GM12865 (cell line): ENCODE data around the gene PCDHA10.

Experiments used
- DNase-seq: peaks from one replicate; pipeline ENCODE4 v3.0.0; 2010; ENCODE audit warnings: low read depth
- H3K4me3 ChIP-seq: 2 replicates; pipeline ENCODE4 v1.5.1; 2011; ENCODE audit warnings: mild to moderate bottlenecking, low read depth, low read length, control low read depth
- TF ChIP-seq, protein P1 (sequence below): IDR thresholded peaks from 2 replicates; pipeline ENCODE4 v1.5.1; 2011; ENCODE audit warnings: low read length, control low read depth, low read depth, inconsistent platforms; ENCODE audit not compliant: insufficient read depth; ENCODE audit errors: missing control alignments

PCDHA10 gene

DNA sequence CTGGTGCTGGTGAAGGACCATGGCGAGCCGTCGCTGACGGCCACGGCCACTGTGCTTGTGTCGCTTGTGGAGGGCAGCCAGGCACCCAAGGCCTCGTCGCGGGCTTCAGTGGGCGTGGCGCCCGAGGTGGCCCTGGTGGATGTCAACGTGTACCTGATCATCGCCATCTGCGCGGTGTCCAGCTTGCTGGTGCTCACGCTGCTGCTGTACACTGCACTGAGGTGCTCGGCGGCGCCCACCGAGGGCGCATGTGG lies 2.2 kb downstream of the PCDHA10 start:
- TF ChIP-seq, protein P1, sequence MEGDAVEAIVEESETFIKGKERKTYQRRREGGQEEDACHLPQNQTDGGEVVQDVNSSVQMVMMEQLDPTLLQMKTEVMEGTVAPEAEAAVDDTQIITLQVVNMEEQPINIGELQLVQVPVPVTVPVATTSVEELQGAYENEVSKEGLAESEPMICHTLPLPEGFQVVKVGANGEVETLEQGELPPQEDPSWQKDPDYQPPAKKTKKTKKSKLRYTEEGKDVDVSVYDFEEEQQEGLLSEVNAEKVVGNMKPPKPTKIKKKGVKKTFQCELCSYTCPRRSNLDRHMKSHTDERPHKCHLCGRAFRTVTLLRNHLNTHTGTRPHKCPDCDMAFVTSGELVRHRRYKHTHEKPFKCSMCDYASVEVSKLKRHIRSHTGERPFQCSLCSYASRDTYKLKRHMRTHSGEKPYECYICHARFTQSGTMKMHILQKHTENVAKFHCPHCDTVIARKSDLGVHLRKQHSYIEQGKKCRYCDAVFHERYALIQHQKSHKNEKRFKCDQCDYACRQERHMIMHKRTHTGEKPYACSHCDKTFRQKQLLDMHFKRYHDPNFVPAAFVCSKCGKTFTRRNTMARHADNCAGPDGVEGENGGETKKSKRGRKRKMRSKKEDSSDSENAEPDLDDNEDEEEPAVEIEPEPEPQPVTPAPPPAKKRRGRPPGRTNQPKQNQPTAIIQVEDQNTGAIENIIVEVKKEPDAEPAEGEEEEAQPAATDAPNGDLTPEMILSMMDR, result no peak

DNA sequence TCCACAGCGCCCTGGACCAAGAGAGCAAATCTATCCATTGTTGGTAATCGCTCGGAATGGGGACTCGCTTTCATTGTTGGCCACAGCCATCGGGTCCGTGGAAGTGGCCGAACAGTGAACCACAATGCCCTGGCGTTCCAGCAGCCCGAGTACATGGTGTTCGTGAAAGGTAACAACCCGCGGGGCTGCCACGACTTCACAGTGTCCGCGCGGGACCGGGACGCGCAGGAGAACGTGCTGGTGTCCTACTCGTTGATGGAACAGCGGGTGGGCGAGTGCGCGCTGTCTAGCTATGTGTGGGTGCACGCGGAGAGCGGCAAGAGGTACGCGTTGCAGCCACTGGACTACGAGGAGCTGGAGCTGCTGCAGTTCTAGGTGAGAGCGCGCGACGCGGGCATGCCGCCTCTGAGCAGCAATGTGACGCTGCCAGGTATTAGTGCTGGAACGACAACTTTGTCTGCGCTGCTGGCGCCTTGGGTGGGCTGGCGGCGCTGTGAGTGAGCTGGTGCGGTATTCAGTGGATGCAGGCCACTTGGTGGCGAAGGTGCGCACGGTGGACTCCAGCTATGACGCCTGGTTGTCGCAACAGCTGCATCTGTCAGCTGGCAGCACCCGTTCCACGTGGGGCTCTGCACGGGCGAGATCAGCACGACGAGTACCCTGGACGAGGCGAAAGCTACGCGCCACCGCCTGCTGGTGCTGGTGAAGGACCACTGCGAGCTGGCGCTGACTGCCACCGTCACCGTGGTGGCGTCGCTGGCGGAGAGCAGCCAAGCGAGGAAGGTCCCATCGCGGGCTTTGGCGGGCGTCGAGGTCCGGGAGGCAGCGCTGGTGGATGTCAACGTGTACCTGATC lies 7.0 kb downstream of the PCDHA10 start:
- no peak overlapping the region for H3K4me3 ChIP-seq
- TF ChIP-seq, protein P1, result no peak
- no peak for DNase-seq

More for the DNA sequence above, 2.2 kb downstream of the PCDHA10 start:
- no peak for DNase-seq
- no peak overlapping the region for H3K4me3 ChIP-seq

DNA sequence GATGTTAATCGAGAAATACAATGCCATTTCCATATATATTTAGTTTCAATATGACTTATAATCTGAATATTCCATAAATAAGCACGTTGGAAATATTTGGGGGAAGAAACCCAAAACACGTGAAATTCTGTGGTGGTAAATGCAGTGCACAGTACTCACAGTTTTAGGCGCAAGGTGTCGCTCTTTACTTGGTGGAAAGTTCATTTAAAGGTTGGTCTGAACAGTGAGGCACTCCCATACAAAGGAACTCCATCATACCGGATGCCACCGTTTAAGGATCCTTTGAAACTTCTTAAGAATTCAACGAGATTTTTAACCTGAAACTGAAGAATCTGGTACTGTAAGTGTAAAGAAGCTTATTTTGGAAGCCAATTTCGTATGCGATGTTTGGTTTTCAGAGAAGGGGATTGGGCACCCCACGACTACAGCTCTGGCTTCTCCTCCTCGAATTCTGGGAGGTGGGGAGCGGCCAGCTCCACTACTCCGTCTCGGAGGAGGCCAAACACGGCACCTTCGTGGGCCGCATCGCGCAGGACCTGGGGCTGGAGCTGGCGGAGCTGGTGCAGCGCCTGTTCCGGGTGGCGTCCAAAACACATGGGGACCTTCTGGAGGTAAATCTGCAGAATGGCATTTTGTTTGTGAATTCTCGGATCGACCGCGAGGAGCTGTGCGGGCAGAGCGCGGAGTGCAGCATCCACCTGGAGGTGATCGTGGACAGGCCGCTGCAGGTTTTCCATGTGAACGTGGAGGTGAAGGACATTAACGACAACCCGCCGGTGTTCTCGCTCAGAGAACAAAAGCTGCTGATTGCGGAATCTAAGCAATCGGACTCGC lies 13.2 kb downstream of the PCDHA10 start, which contains the start of gene PCDHA11:
Gene PCDHA11 (plus strand): TSS at position 237 of the 834 bp plus-strand sequence. CDS start 147 bp downstream, at position 384.
- TF ChIP-seq, protein P1, result no peak
- no peak for DNase-seq
- no peak within 1 kb of the TSS for H3K4me3 ChIP-seq

DNA sequence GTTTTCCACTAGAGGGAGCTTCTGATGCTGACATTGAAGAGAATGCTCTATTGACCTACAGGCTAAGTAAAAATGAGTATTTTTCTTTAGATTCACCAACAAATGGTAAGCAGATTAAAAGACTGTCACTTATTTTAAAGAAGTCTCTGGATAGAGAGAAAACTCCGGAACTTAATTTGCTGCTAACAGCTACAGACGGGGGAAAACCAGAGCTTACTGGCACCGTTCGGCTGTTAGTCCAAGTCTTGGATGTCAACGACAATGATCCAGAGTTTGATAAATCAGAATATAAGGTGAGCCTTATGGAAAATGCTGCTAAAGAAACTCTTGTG lies 13.8 kb downstream of the PCDHA10 start:
- TF ChIP-seq, protein P1, result no peak
- DNase-seq, result no peak
- no peak overlapping the region for H3K4me3 ChIP-seq

DNA sequence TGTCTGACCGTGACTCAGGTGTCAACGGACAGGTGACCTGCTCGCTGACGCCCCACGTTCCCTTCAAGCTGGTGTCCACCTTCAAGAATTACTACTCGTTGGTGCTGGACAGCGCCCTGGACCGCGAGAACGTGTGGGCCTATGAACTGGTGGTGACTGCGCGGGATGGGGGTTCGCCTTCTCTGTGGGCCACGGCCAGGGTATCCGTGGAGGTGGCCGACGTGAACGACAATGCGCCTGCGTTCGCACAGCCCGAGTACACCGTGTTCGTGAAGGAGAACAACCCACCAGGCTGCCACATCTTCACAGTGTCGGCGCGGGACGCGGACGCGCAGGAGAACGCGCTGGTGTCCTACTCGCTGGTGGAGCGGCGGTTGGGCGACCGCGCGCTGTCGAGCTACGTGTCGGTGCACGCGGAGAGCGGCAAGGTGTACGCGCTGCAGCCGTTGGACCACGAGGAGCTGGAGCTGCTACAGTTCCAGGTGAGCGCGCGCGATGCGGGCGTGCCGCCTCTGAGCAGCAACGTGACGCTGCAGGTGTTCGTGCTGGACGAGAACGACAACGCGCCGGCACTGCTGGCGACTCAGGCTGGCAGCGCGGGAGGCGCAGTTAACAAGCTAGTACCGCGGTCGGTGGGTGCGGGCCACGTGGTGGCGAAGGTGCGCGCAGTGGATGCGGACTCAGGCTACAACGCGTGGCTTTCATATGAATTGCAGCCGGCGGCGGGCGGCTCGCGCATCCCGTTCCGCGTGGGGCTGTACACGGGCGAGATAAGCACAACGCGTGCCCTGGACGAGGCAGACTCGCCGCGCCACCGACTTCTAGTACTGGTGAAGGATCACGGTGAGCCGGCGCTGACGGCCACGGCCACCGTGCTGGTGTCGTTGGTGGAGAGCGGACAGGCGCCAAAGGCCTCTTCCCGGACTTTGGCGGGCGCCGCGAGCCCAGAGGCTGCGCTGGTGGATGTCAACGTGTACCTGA lies 14.8 kb downstream of the PCDHA10 start:
- no peak for DNase-seq
- H3K4me3 ChIP-seq, result no peak overlapping the region
- TF ChIP-seq, protein P1, result no peak
